ENCODE data around the gene PMFBP1. TPM values are rescaled to one million over a fixed set of nuclear protein-coding genes. Genes with fewer than 3 reads are reported as not detected.

The PMFBP1 gene
- total RNA-seq, 2 experiments from 2014 or later: 0.64 to 0.88 TPM

DNA sequence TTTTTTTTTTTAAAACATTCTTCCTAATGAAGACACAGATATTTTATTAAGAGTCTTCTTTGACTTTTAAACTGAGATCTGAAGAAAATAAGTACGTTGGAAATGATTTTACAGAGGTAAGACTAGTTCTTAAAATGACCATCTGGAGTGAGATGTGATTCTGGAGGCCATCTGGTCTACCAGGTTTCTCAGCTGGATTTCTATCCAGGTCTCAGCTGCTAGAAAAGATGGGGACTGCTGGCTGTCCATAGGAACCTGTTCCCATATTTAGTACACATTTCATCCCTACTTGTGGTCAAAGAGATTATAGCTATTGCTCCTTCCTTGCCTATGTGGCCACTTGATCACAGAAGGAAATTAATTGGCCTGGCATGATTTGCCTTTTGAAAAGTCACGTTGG lies 12.2 kb downstream of the PMFBP1 start:
- no peak overlapping the region for H3K27ac Mint-ChIP-seq
- POLR2A ChIA-PET: no interaction called here
- H3K36me3 Mint-ChIP-seq (ENCODE audit: low read depth): no peaks in the 10 kb centered on the region
- CTCF ChIA-PET: interaction anchor here (1.0 kb wide), 1 partner anchor 22 kb away, joined by 3 read pairs; no protein-coding TSS in a partner anchor
- intact Hi-C loops (cut with DNase I, micrococcal nuclease): no loop called here
- no peak for DNase-seq
- H3K4me1 Mint-ChIP-seq: no peaks in the 10 kb centered on the region
- ATAC-seq: no peak
- no peaks in the 10 kb centered on the region for H3K27me3 Mint-ChIP-seq
- H3K4me3 Mint-ChIP-seq: no peak overlapping the region
- no peaks in the 10 kb centered on the region for H3K9me3 Mint-ChIP-seq (ENCODE audit: low read depth)

DNA sequence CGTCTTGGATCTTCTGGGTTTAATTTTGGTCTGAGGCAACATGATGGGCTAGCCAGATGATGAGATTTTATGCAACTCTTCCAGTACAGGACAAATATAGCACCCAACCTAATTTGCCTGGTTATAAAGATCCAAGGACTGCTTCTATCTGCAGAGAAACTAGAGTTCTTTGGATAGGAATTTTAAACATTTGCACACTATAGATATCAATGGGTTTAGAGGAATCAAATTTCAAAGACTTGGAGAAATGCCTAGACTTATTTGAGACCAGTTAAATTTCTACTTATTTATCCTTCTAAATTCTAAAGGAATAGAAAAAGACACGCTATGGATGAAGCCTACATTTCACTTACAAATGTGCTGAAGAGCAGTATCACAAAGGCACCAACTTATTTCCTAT lies 12.6 kb downstream of the PMFBP1 start:
- ATAC-seq: no peak
- Mint-ChIP-seq H3K4me3 (no peak overlapping the region), H3K36me3 (ENCODE audit: low read depth) (no peaks in the 10 kb centered on the region), H3K9me3 (ENCODE audit: low read depth) (no peaks in the 10 kb centered on the region), H3K4me1 (no peaks in the 10 kb centered on the region), H3K27me3 (no peaks in the 10 kb centered on the region), H3K27ac (no peak overlapping the region)
- DNase-seq: no peak
- ChIA-PET POLR2A (no interaction called here), CTCF (no interaction called here)
- intact Hi-C loops (cut with DNase I, micrococcal nuclease): no loop called here

- ATAC-seq (no peak), DNase-seq (no peak)
- H3K4me3 Mint-ChIP-seq: no peak overlapping the region
- no peaks in the 10 kb centered on the region for H3K27me3 Mint-ChIP-seq
- H3K36me3 Mint-ChIP-seq (ENCODE audit: low read depth): no peaks in the 10 kb centered on the region
- peaks cover 2% of the 10 kb centered on the region for H3K9me3 Mint-ChIP-seq (ENCODE audit: low read depth)
- intact Hi-C loops (cut with DNase I, micrococcal nuclease): no loop called here
- H3K4me1 Mint-ChIP-seq: no peaks in the 10 kb centered on the region
- ChIA-PET CTCF (no interaction called here), POLR2A (interaction anchor here (0.7 kb wide), 1 partner anchor 1746 kb away, joined by 3 read pairs; no protein-coding TSS in a partner anchor)
- H3K27ac Mint-ChIP-seq: no peak overlapping the region
These were observed 22.1 kb downstream of the PMFBP1 start for GRCh38 chr16:72149676-72150464.

DNA sequence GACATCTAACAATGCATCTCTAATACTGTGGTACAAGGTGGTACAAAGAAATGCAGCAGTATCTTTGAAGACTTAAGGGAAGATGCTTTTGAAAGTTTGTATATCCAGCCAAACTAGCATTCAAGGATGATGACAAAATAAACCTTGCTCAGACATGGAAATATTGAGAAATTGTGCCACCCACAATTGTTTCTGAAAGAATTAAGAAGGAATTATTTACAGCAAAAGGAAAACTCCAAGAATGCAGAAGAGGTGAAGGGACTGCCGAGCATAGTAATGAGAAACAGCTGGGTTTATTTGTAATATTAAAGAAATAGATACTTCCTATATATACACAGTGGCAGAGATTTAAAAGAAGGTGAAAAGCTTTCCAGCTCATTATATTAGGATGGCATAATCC lies 29.5 kb downstream of the PMFBP1 start:
- DNase-seq (no peak), ATAC-seq (no peak)
- intact Hi-C loops (cut with DNase I, micrococcal nuclease): no loop called here
- ChIA-PET POLR2A (interaction anchor here (0.6 kb wide), 1 partner anchor 129 kb away, joined by 3 read pairs; no protein-coding TSS in a partner anchor), CTCF (interaction anchor here (2.1 kb wide), 1 partner anchor 17 kb away, joined by 6 read pairs; no protein-coding TSS in a partner anchor)
- H3K27me3 Mint-ChIP-seq: peaks cover 2% of the 10 kb centered on the region
- H3K36me3 Mint-ChIP-seq (ENCODE audit: low read depth): no peaks in the 10 kb centered on the region
- no peak overlapping the region for H3K4me3 Mint-ChIP-seq
- H3K4me1 Mint-ChIP-seq: no peaks in the 10 kb centered on the region
- peaks cover 2% of the 10 kb centered on the region for H3K9me3 Mint-ChIP-seq (ENCODE audit: low read depth)
- no peak overlapping the region for H3K27ac Mint-ChIP-seq

GRCh38 chr16:72139908-72140307 lies 32.0 kb downstream of the PMFBP1 start:
- Mint-ChIP-seq H3K4me3 (no peak overlapping the region), H3K27me3 (peaks cover 2% of the 10 kb centered on the region), H3K27ac (no peak overlapping the region), H3K9me3 (ENCODE audit: low read depth) (no peaks in the 10 kb centered on the region), H3K36me3 (ENCODE audit: low read depth) (no peaks in the 10 kb centered on the region), H3K4me1 (no peaks in the 10 kb centered on the region)
- DNase-seq (no peak), ATAC-seq (no peak)
- CTCF ChIA-PET: no interaction called here
- POLR2A ChIA-PET: no interaction called here
- intact Hi-C loops (cut with DNase I, micrococcal nuclease): no loop called here

DNA sequence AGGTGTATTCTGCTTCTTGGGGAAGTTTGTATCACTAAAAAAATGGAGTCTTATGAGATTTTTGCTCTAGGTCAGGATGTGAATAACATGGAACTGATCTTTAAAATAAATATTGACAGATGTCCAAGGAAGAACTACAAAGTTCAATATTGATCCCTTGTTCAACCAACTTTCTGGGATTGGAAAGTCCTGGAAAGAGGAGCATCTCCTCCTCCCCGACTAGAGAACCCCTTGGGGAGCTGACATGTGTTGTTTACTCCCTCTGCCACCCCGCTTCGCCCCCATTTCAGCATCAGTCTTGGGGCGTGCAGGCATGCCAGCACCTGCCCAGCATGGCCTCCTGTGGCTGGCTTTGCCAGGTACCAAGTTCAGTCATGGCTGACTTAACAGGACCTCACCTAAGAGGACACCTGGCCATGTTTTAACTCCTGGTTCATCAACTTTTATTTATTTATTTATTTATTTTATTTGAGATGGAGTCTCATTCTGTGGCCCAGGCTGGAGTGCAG lies 33.8 kb downstream of the PMFBP1 start:
- Mint-ChIP-seq H3K4me1 (no peaks in the 10 kb centered on the region), H3K27me3 (peaks cover under 1% of the 10 kb centered on the region), H3K27ac (no peak overlapping the region), H3K4me3 (no peak overlapping the region), H3K9me3 (ENCODE audit: low read depth) (no peaks in the 10 kb centered on the region), H3K36me3 (ENCODE audit: low read depth) (no peaks in the 10 kb centered on the region)
- ATAC-seq (no peak), DNase-seq (no peak)
- intact Hi-C loops (cut with DNase I, micrococcal nuclease): no loop called here
- ChIA-PET POLR2A (no interaction called here), CTCF (interaction anchor here (0.7 kb wide), 1 partner anchor 17 kb away, joined by 3 read pairs; no protein-coding TSS in a partner anchor)

DNA sequence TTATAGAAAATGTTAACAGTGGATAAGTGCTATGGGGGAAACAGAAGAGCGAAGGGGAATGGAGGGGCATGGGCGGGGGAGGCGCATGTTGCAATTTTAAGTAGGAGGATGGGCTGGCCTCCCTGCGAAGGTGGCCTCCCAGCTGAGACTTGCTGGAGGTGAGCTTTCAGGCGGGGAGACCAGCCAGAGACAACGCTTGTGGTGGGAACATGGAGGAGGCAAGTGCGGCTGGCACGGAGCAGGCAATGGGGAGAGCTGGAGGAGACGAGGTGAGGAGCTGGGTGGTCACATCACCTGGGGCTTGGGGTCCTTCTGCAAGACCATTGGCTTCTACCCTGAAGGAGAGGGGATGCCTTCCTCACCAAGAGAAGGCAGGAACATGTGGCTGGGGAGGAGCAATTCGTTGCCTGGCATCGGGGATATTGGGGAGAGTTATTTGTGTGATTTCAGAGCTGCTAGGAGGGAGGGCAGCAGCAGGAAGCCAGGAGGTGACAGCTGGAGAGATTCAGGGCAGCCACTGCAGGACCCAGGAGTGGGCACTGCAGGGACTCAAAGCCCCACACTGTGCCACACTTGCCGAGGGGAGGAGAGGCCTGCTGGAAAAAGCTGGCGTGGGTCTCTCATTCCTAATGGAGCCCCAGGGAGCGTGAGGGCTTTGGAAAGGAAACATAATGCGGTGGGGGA lies 34.4 kb downstream of the PMFBP1 start:
- ATAC-seq: no peak
- Mint-ChIP-seq H3K27ac (no peak overlapping the region), H3K4me1 (no peaks in the 10 kb centered on the region), H3K4me3 (no peak overlapping the region), H3K9me3 (ENCODE audit: low read depth) (no peaks in the 10 kb centered on the region), H3K36me3 (ENCODE audit: low read depth) (no peaks in the 10 kb centered on the region), H3K27me3 (no peaks in the 10 kb centered on the region)
- intact Hi-C loops (cut with DNase I, micrococcal nuclease): no loop called here
- no peak for DNase-seq
- CTCF ChIA-PET: interaction anchor here (0.7 kb wide), 1 partner anchor 17 kb away, joined by 3 read pairs; no protein-coding TSS in a partner anchor
- POLR2A ChIA-PET: no interaction called here

DNA sequence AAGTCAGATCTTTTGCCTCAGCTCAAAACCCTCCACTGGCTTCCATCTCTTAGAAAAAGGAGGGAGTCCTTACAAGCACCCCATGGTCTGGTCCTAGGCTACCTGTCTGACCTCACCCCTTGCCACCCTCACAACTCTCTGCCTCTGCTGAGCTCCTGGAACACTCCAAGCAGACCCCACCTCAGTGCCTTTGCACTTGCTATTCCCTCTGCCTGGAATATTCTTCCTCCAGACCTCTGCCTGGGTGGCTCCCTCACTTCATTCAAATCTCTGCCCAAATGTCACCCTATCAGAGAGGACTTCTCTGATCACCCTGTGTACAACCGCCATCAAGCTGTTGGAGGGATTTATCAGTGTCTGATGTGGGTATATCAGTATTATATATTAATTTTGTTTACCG lies 37.4 kb downstream of the PMFBP1 start:
- no peak overlapping the region for H3K4me3 Mint-ChIP-seq
- H3K4me1 Mint-ChIP-seq: no peaks in the 10 kb centered on the region
- ATAC-seq (no peak), DNase-seq (no peak)
- intact Hi-C loops (cut with DNase I, micrococcal nuclease): no loop called here
- H3K27me3 Mint-ChIP-seq: no peaks in the 10 kb centered on the region
- no peak overlapping the region for H3K27ac Mint-ChIP-seq
- ChIA-PET POLR2A (no interaction called here), CTCF (interaction anchor here (1.3 kb wide), 1 partner anchor 10 kb away, joined by 3 read pairs; no protein-coding TSS in a partner anchor)
- H3K36me3 Mint-ChIP-seq (ENCODE audit: low read depth): no peaks in the 10 kb centered on the region
- no peaks in the 10 kb centered on the region for H3K9me3 Mint-ChIP-seq (ENCODE audit: low read depth)

DNA sequence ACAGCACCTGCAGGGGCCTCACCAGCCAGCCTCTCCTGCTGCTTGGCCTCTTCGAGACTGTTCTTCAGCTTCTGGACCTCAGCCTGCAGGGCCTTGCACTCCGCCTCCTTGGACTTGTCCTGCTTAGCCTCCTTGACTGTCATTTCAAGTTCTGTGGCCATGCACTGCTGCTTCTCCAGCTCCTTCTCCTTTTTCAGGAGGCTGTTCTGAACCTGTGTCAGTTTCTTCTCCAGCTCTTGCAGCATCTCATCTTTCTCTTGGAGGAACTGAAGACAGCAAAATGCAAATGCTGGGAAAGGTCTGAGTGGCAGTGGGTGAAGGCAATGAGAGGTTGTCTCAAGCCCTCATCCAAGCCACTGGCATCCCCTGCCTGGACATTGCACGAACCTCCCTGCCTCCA lies 39.2 kb downstream of the PMFBP1 start:
- Mint-ChIP-seq H3K27ac (no peak overlapping the region), H3K4me1 (no peaks in the 10 kb centered on the region), H3K27me3 (no peaks in the 10 kb centered on the region), H3K4me3 (no peak overlapping the region), H3K9me3 (ENCODE audit: low read depth) (no peaks in the 10 kb centered on the region), H3K36me3 (ENCODE audit: low read depth) (no peaks in the 10 kb centered on the region)
- intact Hi-C loops (cut with DNase I, micrococcal nuclease): no loop called here
- DNase-seq (no peak), ATAC-seq (no peak)
- ChIA-PET CTCF (interaction anchor here (1.0 kb wide), 1 partner anchor 8 kb away, joined by 3 read pairs; no protein-coding TSS in a partner anchor), POLR2A (no interaction called here)

DNA sequence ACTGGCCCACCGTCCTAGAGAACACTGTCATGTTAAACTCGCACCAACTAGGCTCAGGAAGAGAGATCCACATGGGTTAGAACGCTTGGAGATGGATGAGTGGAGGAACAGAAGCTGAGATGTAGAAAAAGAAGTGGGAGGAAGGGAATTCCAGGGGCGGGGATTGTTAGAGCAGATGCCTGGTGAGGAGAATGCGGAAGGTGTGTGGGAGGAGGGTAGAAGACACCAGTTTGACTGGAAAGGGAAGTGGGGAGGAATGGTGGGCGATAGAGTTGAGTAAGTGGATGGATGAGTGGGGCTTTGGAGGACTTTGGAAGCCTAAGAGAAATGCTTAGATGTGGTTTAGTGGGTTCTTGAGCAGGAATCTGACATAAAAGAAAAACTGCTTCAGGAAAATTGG lies 40.9 kb downstream of the PMFBP1 start:
- intact Hi-C loops (cut with DNase I, micrococcal nuclease): no loop called here
- POLR2A ChIA-PET: no interaction called here

DNA sequence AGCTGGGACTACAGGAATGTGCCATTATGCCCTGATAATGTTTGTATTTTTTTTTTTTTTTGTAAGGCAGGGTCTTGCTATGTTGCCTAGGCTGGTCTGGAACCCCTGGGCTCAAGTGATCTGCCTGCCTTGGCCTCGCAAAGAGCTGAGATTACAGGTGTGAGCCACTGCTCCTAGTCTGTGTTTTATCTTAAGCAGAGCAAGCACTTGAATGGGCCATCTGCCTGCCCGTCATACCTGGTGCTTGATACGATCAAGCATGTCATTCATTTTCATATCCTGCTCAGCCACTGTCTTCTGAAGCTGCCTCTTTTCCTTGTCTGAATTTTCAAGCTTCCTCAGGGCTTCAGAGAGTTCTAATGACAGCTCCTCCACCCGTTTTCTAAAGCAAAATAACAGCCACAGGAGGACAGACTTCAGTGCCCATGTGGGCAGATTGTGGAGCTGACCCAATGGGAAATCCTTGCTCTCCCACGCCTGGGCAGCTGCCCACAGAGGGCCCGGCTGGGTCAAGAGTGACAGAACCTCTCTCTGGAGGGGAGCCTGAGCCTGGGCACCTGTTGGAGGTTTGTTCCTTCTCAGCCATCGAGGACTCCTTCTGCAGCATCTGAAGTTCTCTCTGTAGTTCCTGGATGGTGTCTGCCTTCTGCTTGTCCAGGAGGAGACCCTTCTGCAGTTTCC lies 41.8 kb downstream of the PMFBP1 start:
- Mint-ChIP-seq H3K9me3 (ENCODE audit: low read depth) (no peaks in the 10 kb centered on the region), H3K27ac (no peak overlapping the region), H3K36me3 (ENCODE audit: low read depth) (no peaks in the 10 kb centered on the region), H3K4me1 (peaks cover 1% of the 10 kb centered on the region), H3K4me3 (no peak overlapping the region), H3K27me3 (no peaks in the 10 kb centered on the region)
- DNase-seq (no peak), ATAC-seq (no peak)
- intact Hi-C loops (cut with DNase I, micrococcal nuclease): loop anchor here (10.0 kb wide), 3 partner anchors 115 to 1825 kb away; no protein-coding TSS in a partner anchor
- ChIA-PET CTCF (interaction anchor here (0.6 to 0.9 kb wide), 3 partner anchors 41 to 1495 kb away, joined by 3 to 4 read pairs (median 4); no protein-coding TSS in a partner anchor), POLR2A (interaction anchor here (0.6 kb wide), 1 partner anchor 1893 kb away, joined by 3 read pairs; no protein-coding TSS in a partner anchor)

More for the DNA sequence above, 40.9 kb downstream of the PMFBP1 start:
- Mint-ChIP-seq H3K27me3 (no peaks in the 10 kb centered on the region), H3K27ac (no peak overlapping the region), H3K4me1 (no peaks in the 10 kb centered on the region), H3K36me3 (ENCODE audit: low read depth) (no peaks in the 10 kb centered on the region), H3K9me3 (ENCODE audit: low read depth) (no peaks in the 10 kb centered on the region), H3K4me3 (no peak overlapping the region)
- CTCF ChIA-PET: no interaction called here
- ATAC-seq (no peak), DNase-seq (no peak)

Data from activated CD4-positive, alpha-beta T cell treated with anti-CD3 and anti-CD28 coated beads for 36 hours (primary cell).